Astrocyte (in vitro differentiated cells and primary cell): ENCODE data around the gene NEURL4. TPM values are rescaled to one million over a fixed set of nuclear protein-coding genes. Genes with fewer than 3 reads are reported as not detected.

Experiments used
- DNase-seq: peaks from one replicate; pipeline ENCODE4 v3.0.0-alpha.2; 2010; ENCODE audit warnings: low read depth
- FAIRE-seq: peaks from 2 replicates; lab custom pipeline; 2011; peaks lifted over from hg19 to GRCh38; lab: Jason Lieb, UNC
- H2AFZ ChIP-seq: 2 replicates; pipeline ENCODE4 v1.6.0; 2012; ENCODE audit warnings: low read depth, low read length, inconsistent platforms
- H3K27ac ChIP-seq: 2 replicates; pipeline ENCODE4 v1.5.1; 2011; ENCODE audit warnings: low read depth, low read length, inconsistent platforms
- H3K27me3 ChIP-seq: 2 replicates; pipeline ENCODE4 v1.6.0; 2011; ENCODE audit warnings: low read length, inconsistent platforms; ENCODE audit not compliant: insufficient read depth
- H3K36me3 ChIP-seq: 2 replicates; pipeline ENCODE4 v1.5.1; 2011; ENCODE audit warnings: low read length, inconsistent platforms; ENCODE audit not compliant: insufficient read depth
- H3K4me1 ChIP-seq: 2 replicates; pipeline ENCODE4 v1.5.1; 2011; ENCODE audit warnings: low read length, inconsistent platforms; ENCODE audit not compliant: insufficient read depth
- H3K4me2 ChIP-seq: 2 replicates; pipeline ENCODE4 v1.6.0; 2012; ENCODE audit warnings: low read length, inconsistent platforms
- H3K4me3 ChIP-seq: 2 replicates; pipeline ENCODE4 v1.5.1; 2011; ENCODE audit warnings: low read depth, mild to moderate bottlenecking, low read length, inconsistent platforms; ENCODE audit not compliant: insufficient read depth
- H3K79me2 ChIP-seq: 2 replicates; pipeline ENCODE4 v1.6.0; 2012; ENCODE audit warnings: mild to moderate bottlenecking, low read length, inconsistent platforms; ENCODE audit not compliant: insufficient read depth
- H3K9ac ChIP-seq: 2 replicates; pipeline ENCODE4 v1.6.0; 2012; ENCODE audit warnings: mild to moderate bottlenecking, low read length, inconsistent platforms
- H3K9me3 ChIP-seq: 2 replicates; pipeline ENCODE4 v1.5.1; 2012; ENCODE audit warnings: low read depth, mild to moderate bottlenecking, low read length, inconsistent platforms; ENCODE audit not compliant: insufficient read depth
- H4K20me1 ChIP-seq: 2 replicates; pipeline ENCODE4 v1.6.0; 2012; ENCODE audit warnings: low read length, inconsistent platforms; ENCODE audit not compliant: insufficient read depth
- H3K27ac Mint-ChIP-seq: one replicate; pipeline ENCODE4 v1.8.0; 2021; ENCODE audit warnings: mild to moderate bottlenecking, mixed read lengths; ENCODE audit not compliant: unreplicated experiment
- H3K27me3 Mint-ChIP-seq: one replicate; pipeline ENCODE4 v1.8.0; 2021; ENCODE audit warnings: low read depth, mixed read lengths; ENCODE audit not compliant: unreplicated experiment
- H3K36me3 Mint-ChIP-seq: one replicate; pipeline ENCODE4 v1.8.0; 2021; ENCODE audit warnings: low read depth, mixed read lengths; ENCODE audit not compliant: unreplicated experiment
- H3K4me1 Mint-ChIP-seq: one replicate; pipeline ENCODE4 v1.8.0; 2021; ENCODE audit warnings: low read depth, mixed read lengths; ENCODE audit not compliant: unreplicated experiment
- H3K4me3 Mint-ChIP-seq: one replicate; pipeline ENCODE4 v1.8.0; 2021; ENCODE audit warnings: mild to moderate bottlenecking, moderate library complexity, mixed read lengths; ENCODE audit not compliant: unreplicated experiment
- H3K9me3 Mint-ChIP-seq: one replicate; pipeline ENCODE4 v1.8.0; 2021; ENCODE audit warnings: mild to moderate bottlenecking, mixed read lengths; ENCODE audit not compliant: unreplicated experiment
- CTCF ChIP-seq: IDR thresholded peaks from 2 replicates; pipeline ENCODE4 v1.5.1; 2011; ENCODE audit warnings: low read depth, mild to moderate bottlenecking, inconsistent platforms, low read length, moderate library complexity; ENCODE audit not compliant: insufficient read depth
- EZH2 ChIP-seq: IDR thresholded peaks from 2 replicates; pipeline ENCODE4 v1.6.1; 2012; ENCODE audit warnings: mild to moderate bottlenecking, low read length, inconsistent platforms; ENCODE audit not compliant: insufficient read depth
- total RNA-seq: library from RNA; stranded (reverse); gene quantifications from 2 replicates; pipeline ENCODE4 v1.2.1, GENCODE V29; 2021

Gene NEURL4
- total RNA-seq, 1 donor from 2014 or later, result 32.5 TPM

GRCh38 chr17:7326186-7326585 lies 2.9 kb downstream of the NEURL4 start:
- Histone ChIP-seq H2AFZ (no peak overlapping the region), H3K27me3 (no peaks in the 10 kb centered on the region), H3K4me2 (no peak overlapping the region), H4K20me1 (peaks cover 11% of the 10 kb centered on the region), H3K4me1 (peaks cover 8% of the 10 kb centered on the region), H3K36me3 (peaks cover 12% of the 10 kb centered on the region), H3K27ac (no peak overlapping the region), H3K9me3 (no peaks in the 10 kb centered on the region), H3K4me3 (no peak overlapping the region), H3K79me2 (peaks cover 29% of the 10 kb centered on the region), H3K9ac (no peak overlapping the region)
- Mint-ChIP-seq H3K36me3 (peaks cover 13% of the 10 kb centered on the region), H3K4me1 (peaks cover 10% of the 10 kb centered on the region), H3K4me3 (no peak overlapping the region), H3K27ac (no peak overlapping the region), H3K9me3 (no peaks in the 10 kb centered on the region), H3K27me3 (no peaks in the 10 kb centered on the region)
- FAIRE-seq, result no peak
- TF ChIP-seq CTCF, result no peak
- TF ChIP-seq EZH2, result no peak
- no peak for DNase-seq

- no peak for DNase-seq
- Mint-ChIP-seq H3K4me1 (peaks cover 10% of the 10 kb centered on the region), H3K9me3 (no peaks in the 10 kb centered on the region), H3K27me3 (no peaks in the 10 kb centered on the region), H3K4me3 (no peak overlapping the region), H3K27ac (no peak overlapping the region), H3K36me3 (peaks cover 18% of the 10 kb centered on the region)
- no peak for TF ChIP-seq EZH2
- TF ChIP-seq CTCF, result no peak
- Histone ChIP-seq H3K9ac (no peak overlapping the region), H2AFZ (no peak overlapping the region), H3K27ac (no peak overlapping the region), H3K9me3 (no peaks in the 10 kb centered on the region), H3K36me3 (peaks cover 16% of the 10 kb centered on the region), H4K20me1 (peaks cover 11% of the 10 kb centered on the region), H3K4me3 (no peak overlapping the region), H3K27me3 (no peaks in the 10 kb centered on the region), H3K79me2 (peaks cover 29% of the 10 kb centered on the region), H3K4me2 (no peak overlapping the region), H3K4me1 (peaks cover 8% of the 10 kb centered on the region)
- no peak for FAIRE-seq
Observed at GRCh38 chr17:7325031-7325528, 4.1 kb downstream of the NEURL4 start.

- Histone ChIP-seq H4K20me1 (peaks cover 11% of the 10 kb centered on the region), H3K79me2 (peaks cover 29% of the 10 kb centered on the region), H3K27ac (no peak overlapping the region), H2AFZ (no peak overlapping the region), H3K4me3 (no peak overlapping the region), H3K9ac (no peak overlapping the region), H3K4me1 (peaks cover 8% of the 10 kb centered on the region), H3K27me3 (no peaks in the 10 kb centered on the region), H3K36me3 (peaks cover 16% of the 10 kb centered on the region), H3K9me3 (no peaks in the 10 kb centered on the region), H3K4me2 (no peak overlapping the region)
- TF ChIP-seq EZH2 (no peak), CTCF (no peak)
- Mint-ChIP-seq H3K27ac (no peak overlapping the region), H3K9me3 (no peaks in the 10 kb centered on the region), H3K4me3 (no peak overlapping the region), H3K36me3 (peaks cover 18% of the 10 kb centered on the region), H3K27me3 (no peaks in the 10 kb centered on the region), H3K4me1 (peaks cover 10% of the 10 kb centered on the region)
- FAIRE-seq (no peak), DNase-seq (no peak)
Observed at GRCh38 chr17:7324438-7324779, 4.7 kb downstream of the NEURL4 start.
